HL-60 (cell line): ENCODE measurements around the gene TPK1.

Experiments
- CTCF ChIP-seq: IDR thresholded peaks from one replicate; pipeline ENCODE4 v1.5.1; 2011; ENCODE audit warnings: low read length, control low read depth, inconsistent platforms; ENCODE audit not compliant: insufficient read depth
- GABPA ChIP-seq: IDR thresholded peaks from 2 replicates; pipeline ENCODE4 v1.6.1; 2012; ENCODE audit warnings: low read depth
- POLR2AphosphoS5 ChIP-seq: IDR thresholded peaks from 2 replicates; pipeline ENCODE4 v1.6.1; 2012; ENCODE audit warnings: low read depth

GRCh38 chr7:144735505-144736276 lies 100.2 kb downstream of the TPK1 start:
- no peak for TF ChIP-seq CTCF
- no peak for TF ChIP-seq POLR2AphosphoS5
- TF ChIP-seq GABPA, result no peak
